GM18907 (cell line): ENCODE results near the gene LZIC.

Experiments
- ATAC-seq: cut with Tn5 transposase; IDR thresholded peaks from one replicate; pipeline ENCODE4 v1.9.1; 2021; ENCODE audit warnings: mild to moderate bottlenecking, moderate library complexity; ENCODE audit not compliant: unreplicated experiment

The LZIC gene

DNA sequence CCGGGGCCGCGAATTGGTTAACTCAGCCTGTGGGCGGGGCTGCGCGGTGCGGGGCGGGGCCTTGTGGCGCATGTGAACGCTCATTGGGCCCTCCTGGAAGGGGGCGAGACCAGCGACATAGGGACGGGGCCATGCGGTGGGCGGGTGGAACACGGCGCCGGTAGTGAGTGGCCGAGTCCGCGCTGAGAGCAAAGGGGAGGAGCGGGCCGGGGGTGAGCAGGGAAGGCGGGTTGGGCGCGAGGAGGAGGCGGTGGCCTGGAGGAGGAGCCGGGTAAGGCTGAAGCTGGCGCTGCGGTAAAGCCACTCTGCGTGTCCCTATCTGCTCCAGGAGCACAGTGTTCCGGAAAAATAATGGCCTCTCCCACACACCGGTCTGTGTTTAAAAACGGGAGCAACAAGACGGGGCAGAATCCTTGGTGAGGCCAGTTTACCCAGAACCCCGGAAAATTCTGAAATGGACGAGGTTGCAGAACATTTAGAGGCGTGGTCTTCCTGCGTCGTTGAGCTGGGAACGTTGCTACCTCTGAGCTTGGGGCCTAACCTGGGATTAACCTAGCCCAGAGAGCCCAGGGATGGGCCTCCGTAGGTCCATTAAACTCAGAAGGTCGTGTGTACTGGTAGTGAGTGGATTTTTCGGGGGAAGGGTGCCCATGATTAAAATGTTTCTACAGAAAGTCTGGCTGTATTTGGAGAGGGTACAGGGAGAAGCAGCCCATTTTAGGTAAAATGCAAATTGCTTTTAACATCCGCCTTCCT lies 32.6 kb downstream of the LZIC start:
- ATAC-seq: peak; percentile 94

DNA sequence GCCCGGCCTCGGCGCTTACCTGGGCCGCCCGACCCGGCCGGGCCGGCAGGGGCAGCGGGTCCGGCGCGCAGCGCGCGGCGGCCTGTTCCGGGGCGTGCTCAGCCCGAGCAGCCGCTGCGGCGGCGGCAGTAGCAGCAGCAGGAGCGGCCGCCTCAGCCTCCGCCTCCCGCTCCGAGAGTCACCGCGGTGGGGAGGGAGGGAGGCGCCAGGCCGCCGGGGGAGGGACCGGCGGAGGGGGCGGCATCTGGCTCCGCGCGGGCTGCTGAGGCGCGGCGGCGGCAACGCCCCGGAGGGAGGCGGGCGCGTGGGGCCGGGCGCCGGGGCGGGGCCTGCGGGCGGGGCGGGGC lies 33.1 kb downstream of the LZIC start, which contains the start of gene CTNNBIP1:
Gene CTNNBIP1 (minus strand): TSS at position 194 of the 347 bp plus-strand sequence. CDS start 38,205 bp downstream, outside the sequence.
- peak; percentile 80 for ATAC-seq

DNA sequence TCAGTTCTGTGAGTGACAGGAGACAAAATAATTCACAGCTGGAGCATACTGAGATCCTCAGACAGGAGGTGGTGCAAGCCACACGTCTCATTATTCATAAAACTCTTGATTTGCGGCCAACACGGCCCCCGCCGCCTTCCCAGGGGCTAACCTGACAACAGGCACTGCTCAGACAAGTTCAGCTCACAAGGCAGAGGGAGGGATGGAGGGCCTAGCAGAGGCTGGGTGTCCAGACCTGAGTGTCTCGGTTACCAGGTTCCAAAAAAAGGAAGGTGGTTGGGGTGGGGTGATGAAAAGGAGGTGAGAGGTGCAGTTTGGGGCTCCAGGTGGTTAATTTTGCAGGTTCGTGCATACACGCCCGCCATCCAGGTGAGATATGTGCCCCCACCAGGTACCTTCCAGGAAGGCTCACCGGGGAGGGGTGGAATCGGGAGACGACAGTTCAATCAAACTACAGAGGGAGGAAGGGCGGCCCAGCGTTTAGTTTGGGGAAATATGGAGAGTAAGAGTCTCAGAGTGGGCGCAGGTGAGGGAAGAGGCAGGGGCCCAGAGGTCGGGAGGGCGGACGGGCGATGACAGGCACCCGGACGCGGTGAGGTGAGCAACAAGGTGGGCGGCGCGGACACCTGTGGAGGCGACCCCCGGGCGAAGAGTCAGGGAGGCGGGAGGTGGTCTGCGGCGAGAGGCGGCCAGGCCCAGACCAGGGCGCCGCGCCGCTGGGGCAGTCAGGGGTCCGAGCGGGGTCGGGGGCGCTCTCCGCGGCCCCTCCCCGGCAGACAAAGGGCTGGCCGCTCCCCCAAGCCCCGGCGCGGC lies 33.8 kb downstream of the LZIC start:
- peak; percentile 14 for ATAC-seq

DNA sequence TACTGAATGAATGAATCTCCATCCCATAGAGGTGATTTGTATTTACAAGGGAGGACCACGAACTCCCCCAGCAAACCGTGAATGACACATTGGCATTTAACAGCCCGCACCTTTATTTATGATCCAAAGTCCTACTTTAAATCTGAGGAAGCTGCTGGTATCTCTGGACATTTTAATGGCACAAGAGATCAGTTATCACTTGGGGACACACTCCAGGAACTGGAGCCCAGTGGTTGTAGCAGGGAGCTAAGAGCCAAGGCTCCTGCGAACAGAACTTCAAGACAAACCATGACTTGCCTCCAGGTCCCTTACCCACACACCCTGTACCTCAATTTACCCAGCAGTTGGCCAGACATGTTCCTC lies 34.3 kb downstream of the LZIC start:
- no peak for ATAC-seq

DNA sequence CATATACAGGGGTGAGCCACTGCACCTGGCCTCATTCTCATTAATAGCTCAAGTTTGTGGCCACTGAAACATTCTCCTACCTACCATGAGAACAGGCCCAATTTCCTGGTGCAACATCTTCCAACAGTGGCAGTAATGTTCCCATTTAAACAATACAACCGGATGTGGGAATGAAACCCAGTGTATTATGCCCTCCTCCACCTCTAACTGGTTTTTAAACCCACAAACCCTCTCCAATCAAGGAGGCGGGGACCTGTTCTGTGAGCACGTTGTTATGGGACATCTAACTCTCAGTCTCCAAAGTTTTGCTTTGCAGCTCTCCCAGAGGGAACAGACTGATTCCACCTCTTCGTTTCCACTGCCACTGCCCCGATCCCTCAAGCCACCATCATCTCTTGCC lies 35.8 kb downstream of the LZIC start:
- ATAC-seq: no peak

DNA sequence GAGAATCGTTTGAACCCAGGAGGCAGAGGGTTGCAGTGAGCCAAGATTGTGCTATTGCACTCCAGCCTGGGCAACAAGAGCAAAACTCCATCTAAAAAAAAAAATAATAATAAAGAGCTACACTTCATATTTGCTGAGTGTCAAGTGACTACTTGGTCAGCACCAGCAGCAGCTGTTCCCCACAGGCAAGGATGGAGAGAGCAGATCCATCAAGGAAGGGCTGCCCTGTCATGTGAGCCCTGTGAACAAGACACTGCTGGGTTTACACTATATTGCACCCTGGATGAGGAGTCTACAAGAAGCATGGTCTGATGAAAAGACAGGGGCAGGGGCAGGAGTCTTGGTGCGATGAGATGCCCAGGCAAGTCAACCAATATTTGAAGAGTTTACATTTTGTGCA lies 36.7 kb downstream of the LZIC start:
- no peak for ATAC-seq

DNA sequence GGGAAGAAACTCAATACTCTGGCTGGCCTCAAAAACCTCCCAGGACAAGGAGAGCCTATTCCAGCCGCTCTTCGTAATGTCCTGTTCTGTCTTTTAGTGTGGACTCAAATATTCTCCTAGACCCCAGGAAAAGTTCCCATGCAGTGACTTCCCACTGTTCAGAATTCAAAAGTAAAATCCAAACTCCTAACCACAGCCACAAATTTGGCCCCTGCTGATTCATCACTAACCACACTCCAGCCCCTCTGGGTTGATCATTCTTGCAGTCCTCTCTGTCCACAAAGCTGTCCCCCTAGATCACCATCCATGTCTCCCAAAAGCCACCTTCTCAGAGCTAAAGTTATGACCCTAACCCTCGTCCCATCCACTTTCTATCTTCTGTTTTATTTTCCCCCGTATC lies 38.2 kb downstream of the LZIC start:
- ATAC-seq: no peak

DNA sequence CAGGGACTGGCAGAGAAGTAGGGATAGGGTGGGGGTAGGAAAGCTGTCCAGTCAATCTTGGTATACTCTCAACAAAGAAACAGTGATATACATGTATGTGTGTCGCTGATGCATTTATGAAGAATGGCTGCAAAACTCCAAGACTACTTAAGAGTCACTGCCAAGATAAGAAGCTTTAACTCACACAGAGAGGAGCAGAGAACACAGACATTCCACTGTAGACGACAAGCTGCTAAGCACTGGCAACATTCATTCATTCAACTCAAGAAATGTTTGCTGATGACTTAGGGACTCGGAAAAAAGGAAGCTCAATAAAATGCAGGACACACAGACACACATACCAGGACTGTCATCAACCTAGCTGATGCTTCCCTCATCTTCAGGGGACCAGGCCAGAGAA lies 38.6 kb downstream of the LZIC start:
- no peak for ATAC-seq

DNA sequence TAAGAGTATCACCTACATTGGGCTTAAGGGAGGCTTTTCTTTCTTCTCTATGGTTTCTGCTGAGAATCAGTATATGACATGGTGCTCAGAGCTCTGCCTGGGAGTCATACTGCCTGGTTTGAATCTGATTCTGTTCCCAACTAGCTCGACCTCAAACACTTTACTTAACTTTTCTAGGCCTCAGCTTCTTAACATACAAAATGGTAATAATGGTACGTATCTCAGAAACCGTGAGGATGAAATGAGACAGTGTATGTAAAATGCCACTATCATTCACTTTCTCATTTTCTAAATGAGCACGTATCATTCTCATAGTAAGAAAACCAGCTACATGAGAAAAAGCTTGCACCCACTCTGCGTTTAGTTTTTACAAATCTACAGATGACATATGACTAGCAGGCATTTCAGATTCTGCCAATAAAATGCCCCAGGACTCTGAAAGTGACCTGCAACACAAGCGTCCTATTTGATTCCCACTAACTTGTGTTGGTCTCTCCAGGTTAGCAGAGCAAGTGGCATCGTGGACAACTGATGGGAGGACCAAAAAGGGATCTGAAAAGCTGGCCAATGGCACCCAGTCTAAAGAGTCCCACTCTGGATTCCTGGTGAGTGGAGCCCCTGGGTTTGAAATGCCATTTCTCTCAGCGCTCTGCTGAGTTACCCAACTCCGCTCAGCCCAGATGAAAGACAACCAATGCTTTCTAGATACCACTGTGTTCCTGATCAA lies 39.2 kb downstream of the LZIC start:
- no peak for ATAC-seq

DNA sequence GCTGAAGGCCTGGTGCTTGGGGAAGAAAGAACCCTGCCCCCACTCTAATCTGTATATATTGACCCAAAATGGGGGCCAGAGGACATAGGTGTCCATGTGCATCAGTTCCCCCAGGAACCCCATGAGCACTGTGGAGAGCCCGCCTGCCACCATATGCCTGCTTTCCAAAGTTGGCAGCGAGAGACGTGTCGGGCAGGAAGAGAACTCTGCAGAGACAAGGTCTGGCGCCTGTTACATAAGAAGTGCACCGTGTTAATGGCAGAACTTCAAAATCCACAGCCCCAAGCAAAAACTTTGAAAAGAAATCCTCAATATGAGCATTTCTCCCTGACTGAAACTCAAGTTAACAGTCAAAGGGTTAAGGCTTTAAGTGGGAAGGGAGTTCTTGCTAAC lies 41.1 kb downstream of the LZIC start:
- no peak for ATAC-seq

DNA sequence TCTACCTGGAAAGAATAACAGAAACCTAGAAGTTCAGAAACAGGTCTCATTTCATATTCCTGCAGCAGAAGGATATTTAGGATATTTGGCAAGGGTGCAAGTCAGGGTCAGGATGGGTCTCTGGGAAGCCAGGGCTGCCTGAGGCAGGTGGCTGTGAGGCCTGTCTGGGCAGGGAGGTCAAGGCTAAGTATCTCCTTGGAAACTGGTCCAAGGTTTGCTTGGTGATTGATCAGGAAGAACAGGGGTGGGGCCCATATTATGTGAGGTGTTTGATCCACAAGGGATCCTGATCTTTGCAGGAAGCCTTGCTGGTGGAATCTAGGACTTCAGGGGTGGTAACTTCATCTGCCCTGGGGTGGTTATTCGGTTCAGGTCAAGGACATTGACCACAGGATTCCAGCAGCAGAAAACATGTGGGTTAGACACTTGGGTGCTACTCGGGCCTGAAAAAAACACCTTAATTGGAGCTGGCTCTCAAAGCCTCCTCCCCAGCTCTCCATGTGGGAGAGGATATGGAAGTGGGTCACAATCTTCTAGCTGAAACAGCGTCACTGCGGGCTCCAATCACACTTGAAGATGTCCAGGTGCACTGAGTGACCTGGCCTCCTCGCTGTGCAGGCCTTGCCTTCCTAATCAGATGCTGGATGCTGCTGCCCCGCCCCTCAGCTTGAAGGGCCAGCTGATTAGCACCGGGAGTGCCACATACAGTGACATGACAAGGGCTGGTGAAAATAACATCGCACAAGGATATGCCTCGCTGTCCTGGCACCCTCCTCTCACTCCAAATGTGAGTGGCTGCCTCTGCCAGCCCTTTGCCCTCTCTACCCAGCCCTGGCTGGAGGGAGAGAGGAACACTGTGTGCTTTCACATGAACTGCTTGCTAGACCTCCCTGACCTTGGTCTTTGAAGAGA lies 41.8 kb downstream of the LZIC start:
- no peak for ATAC-seq

DNA sequence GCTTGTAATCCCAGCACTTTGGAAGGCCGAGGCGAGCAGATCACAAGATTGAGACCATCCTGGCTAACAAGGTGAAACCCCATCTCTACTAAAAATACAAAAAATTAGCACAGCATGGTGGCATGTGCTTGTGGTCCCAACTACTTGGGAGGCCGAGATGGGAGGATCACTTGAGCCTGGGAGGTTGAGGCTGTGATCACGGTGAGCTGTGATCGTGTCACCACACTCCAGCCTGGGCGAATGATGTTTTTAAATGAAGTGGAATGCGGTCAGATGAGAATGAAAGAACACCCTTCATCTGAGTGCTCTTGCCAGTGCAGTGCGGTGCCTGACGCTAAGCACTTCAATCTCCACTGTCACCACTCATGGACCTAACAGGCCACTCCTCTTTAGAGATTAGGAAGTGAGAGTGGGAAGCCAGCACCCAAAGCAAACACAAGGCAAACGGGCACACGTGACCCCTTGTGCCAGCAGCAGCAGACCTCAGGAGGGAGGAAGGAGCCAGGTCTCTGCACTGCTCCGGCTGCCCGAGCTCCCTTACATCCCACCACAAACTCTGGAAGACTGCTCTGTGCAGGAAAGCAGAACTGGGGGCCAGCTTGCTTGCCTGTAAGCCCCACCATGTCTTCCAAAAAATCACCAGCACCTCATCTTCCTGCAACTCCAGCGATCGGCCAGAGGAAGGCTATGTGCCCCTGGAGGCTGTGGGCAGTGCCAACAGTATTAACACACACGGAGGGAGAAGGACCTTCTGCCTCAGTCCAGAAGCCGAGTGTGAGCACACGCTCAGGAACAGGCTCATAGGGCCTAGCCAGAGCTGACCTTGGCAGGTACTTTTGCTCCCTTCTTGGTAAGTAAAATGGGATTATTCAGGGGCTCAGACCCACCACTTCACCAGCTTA lies 42.8 kb downstream of the LZIC start:
- no peak for ATAC-seq

DNA sequence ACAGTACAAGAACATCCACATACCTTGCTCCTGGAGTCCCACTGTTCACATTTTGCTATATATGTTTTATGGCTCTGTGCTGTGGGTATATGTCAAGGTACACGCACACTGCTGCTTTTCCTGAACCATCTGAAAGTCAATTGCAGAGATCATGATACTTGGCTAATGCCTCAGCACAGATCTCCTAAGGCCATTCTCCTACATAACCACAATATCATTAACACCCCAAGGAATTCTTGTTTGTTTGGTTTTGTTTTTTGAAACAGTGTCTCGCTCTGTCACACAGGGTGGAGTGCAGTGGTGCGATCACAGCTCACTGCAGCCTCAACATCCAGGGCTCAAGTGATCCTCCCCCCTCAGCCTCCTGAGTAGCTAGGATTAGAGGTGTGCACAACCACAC lies 49.1 kb downstream of the LZIC start:
- ATAC-seq: no peak

DNA sequence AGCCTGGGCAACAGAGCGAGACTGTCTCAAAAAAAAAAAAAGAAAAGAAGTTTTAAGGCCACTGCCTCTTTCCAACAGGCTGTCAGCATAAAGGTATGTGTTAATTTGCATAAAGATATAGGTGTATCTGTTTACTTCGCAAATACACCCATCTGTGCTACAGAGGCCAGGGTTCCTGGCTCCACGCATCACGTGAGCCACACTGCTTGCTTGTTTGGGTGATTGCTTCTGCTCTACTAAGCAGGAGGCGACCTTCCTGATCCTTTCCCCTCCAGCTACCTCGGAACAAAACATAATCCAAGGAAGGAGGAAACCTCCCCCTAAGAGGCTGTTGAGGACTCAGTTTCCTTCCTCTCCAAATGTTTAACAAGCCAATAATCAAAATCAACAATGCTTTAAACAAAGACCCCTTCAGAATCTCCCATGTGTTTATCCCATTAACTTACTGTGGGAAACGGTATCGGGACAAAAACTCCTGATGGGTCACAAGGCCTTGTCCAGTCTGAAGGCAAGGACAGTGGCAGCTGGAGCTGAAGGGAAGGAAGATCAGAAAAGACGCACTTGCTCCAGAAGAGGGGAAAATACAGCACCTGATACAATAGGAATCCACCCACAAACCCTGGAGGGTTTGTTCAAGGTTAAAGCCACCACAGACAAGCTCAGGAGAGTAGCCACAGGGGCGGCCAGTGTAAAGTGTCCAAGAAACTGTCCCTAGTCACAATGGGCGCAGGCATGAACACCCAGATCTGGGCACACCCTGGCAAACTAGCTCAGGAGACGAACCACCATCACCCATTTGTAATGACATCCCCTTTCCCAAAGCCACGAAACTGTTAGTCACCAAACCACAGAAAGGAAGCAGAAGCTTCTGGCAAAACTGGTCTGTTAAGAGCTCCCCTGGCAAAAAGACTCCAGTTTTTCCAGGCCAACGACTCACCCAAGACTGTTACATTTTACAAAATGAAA lies 50.3 kb downstream of the LZIC start:
- no peak for ATAC-seq

DNA sequence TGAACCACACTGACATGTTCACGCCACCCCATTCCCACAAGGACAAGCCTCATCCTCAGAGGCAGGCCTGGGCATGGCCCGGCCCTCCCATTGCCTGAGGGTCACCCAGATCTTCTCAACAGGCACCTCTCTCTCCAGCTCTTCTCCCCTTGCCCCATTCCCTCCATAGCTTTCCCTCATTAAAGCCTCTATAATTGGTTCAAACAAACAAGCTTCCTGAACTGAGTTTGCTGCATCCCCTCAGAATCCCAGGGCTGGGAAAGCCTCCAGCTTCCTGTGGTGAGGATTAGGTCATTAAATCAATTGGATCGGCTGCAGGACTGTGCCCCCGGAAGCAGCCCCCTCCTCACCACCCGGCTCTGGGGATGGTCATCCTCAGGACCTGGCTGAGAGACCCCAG lies 52.0 kb downstream of the LZIC start:
- no peak for ATAC-seq

DNA sequence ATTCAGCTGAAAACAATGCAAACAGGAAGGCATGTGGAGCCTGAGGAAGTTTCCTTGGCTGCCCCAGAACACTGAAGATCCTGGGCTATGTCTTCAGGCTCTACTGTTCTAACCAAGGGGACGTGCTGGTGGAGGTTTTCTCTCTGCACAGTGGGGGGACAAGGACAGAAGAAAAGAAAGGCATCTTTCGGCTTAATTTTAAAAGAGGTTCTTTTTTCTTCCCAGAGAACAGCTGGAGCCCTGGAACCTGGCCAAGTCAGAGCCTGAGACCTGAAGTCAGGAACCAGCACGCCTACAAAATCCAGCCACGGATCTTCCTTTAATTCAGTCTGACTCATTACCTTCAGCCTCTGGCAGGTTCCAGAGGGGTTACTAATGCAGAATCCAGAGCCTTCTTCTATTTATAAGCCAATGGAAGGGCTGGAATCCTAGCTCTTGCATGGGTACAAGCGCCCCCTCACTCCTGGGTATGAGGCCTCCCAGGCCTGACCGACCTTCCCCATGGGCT lies 52.9 kb downstream of the LZIC start:
- ATAC-seq: no peak

DNA sequence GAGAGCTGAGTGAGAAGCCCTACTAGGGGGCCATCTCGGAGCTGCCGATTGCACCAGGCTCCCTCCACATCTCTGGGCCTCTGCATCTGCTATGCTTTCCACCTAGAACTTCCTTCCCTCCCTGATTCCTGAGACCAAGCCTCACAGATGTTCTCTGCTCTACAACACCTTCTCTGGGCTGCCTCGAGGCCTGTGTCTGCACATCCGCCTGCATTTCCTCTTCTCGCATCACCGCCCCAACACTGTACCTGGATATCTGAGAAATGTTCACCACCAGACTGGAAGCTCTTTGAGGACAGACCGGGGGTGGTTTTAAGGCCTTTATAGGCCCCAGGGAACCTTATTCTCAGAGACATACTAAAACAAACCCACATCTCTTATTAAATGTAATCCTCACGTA lies 53.8 kb downstream of the LZIC start:
- no peak for ATAC-seq

DNA sequence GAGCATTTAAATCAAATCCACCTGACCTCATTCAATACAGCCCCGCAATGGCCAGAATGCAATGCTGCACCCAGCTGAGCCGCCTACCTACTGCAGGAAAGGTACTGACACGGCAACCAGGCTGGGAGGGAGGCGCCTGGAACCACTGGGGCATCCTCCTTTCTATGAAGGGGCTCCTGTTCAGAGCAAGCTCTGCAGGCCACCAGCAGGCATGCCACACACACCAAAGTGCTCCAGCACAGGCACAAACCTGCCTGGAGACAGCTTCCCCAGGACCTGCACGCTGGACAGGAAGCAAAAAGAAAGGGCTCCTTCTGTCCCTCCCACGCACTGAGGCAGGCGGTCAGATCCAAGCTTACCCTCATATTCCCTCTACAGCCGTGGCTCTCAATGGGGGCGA lies 54.3 kb downstream of the LZIC start:
- no peak for ATAC-seq
